Purkinje cell (primary cell): ENCODE results near the gene FGF6. TPM values are rescaled to one million over a fixed set of nuclear protein-coding genes. Genes with fewer than 3 reads are reported as not detected.

Experiments
- polyA plus RNA-seq: library from polyadenylated mRNA; unstranded; fragments of >200 nt; fragmentation: Nextera tagmentation; gene quantifications from 2 replicates; pipeline ENCODE4 v1.2.1, GENCODE V29; 2014

Gene FGF6
- polyA plus RNA-seq = 1.4 TPM in 1 of 2 replicates, not detected in the other

GRCh38 chr12:4445156-4446101 lies at the start of gene FGF6:
TSS of gene FGF6 (minus strand) at chr12:4445815. CDS start at chr12:4445570, 245 bp downstream.

Other genes with a start within 250 kb of the FGF6 start
- 98.9 and 110 TPM in 2 replicates for gene CCND2, start 172.1 kb downstream of the FGF6 start, polyA plus RNA-seq
- gene TIGAR, start 124.6 kb downstream of the FGF6 start, polyA plus RNA-seq = 14.5 and 38.7 TPM in 2 replicates
- gene FGF23, start 66.1 kb downstream of the FGF6 start, polyA plus RNA-seq = not detected in 2 replicates
- 1.8 and 6.7 TPM in 2 replicates for gene RAD51AP1, start 93.1 kb upstream of the FGF6 start, polyA plus RNA-seq
- 5.5 and 19.3 TPM in 2 replicates for gene DYRK4, start 116.4 kb upstream of the FGF6 start, polyA plus RNA-seq
- gene AKAP3, start 203.2 kb upstream of the FGF6 start, polyA plus RNA-seq = 0.22 and 1.0 TPM in 2 replicates
- gene NDUFA9, start 203.3 kb upstream of the FGF6 start, polyA plus RNA-seq = 438 and 533 TPM in 2 replicates